ENCODE measurements around the gene FBXO3. TPM values are rescaled to one million over a fixed set of nuclear protein-coding genes. Genes with fewer than 3 reads are reported as not detected.
"Not testable (repeated sequence)": the region's sequence is repeated elsewhere in the genome, so short reads cannot be mapped to it uniquely, and the experiment has no call there.

FBXO3 gene, protein sequence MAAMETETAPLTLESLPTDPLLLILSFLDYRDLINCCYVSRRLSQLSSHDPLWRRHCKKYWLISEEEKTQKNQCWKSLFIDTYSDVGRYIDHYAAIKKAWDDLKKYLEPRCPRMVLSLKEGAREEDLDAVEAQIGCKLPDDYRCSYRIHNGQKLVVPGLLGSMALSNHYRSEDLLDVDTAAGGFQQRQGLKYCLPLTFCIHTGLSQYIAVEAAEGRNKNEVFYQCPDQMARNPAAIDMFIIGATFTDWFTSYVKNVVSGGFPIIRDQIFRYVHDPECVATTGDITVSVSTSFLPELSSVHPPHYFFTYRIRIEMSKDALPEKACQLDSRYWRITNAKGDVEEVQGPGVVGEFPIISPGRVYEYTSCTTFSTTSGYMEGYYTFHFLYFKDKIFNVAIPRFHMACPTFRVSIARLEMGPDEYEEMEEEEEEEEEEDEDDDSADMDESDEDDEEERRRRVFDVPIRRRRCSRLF
- 22.3 and 23.5 TPM in 2 replicates for total RNA-seq

DNA sequence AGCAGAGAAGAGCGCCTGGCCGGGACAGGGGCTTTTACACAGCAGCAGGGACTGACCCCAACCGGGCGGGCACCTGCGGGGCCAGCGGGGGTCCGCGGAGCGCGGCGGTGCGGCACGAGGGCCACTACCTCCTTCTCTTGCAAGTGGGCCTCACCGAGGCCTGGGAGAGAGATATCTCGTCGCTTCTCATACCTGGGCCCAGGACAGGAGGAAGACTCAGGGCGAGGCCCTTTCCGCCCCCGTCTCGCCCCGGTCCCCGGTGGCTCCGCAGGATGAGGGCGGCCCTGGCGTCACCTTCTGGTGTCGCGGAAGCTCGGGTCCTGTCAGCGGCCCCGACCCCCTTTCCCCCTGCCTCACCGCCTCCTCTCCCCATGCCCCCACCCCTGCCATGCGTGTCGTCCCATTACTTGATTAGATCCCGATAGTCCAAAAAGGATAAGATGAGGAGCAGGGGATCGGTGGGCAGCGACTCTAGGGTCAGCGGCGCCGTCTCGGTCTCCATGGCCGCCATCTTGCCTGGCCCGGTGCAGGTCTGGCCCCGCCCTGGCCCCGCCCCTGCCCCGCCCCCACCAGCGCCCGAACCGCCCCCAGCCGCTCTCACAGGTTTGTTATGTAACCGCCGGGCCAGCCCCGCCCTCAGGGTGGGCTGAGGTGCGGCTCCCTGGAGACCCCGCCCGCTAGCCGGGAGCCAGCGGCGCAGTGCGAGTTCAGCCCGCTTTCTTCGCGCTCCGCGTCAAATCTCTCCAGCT, at the start of gene FBXO3:
TSS of gene FBXO3 (minus strand) at position 534 of the 749 bp plus-strand sequence. CDS start at position 511, 23 bp downstream.
- Mint-ChIP-seq H3K9me3 (no peaks in the 10 kb centered on the region), H3K36me3 (ENCODE audit: low read depth) (peaks cover 22% of the 10 kb centered on the region), H3K27ac (peak within 1 kb of the TSS; percentile 94), H3K4me3 (peak within 1 kb of the TSS; percentile 96), H3K27me3 (peaks cover 15% of the 10 kb centered on the region), H3K4me1 (peaks cover 38% of the 10 kb centered on the region)
- ChIA-PET CTCF (interaction anchor here (0.9 to 1.5 kb wide), 2 partner anchors 32 to 413 kb away, joined by 3 to 5 read pairs; no protein-coding TSS in a partner anchor), POLR2A (interaction anchor here (0.6 to 1.6 kb wide), 8 partner anchors 33 to 665 kb away, joined by 3 to 10 read pairs (median 4); partner anchors contain the start of genes CAT, CD59 and NAT10)
- TF ChIP-seq, protein P1, sequence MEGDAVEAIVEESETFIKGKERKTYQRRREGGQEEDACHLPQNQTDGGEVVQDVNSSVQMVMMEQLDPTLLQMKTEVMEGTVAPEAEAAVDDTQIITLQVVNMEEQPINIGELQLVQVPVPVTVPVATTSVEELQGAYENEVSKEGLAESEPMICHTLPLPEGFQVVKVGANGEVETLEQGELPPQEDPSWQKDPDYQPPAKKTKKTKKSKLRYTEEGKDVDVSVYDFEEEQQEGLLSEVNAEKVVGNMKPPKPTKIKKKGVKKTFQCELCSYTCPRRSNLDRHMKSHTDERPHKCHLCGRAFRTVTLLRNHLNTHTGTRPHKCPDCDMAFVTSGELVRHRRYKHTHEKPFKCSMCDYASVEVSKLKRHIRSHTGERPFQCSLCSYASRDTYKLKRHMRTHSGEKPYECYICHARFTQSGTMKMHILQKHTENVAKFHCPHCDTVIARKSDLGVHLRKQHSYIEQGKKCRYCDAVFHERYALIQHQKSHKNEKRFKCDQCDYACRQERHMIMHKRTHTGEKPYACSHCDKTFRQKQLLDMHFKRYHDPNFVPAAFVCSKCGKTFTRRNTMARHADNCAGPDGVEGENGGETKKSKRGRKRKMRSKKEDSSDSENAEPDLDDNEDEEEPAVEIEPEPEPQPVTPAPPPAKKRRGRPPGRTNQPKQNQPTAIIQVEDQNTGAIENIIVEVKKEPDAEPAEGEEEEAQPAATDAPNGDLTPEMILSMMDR (IDR thresholded peaks at IDR 0.05): no peak
- peak; percentile 92 for ATAC-seq (ENCODE audit: low read depth)
- intact Hi-C loops (cut with micrococcal nuclease): loop anchor here (1.0 to 10.0 kb wide), 8 partner anchors 38 to 1142 kb away; partner anchors contain the start of genes APIP, C11orf91, CAT and CD59
- DNase-seq: peak; percentile 80

DNA sequence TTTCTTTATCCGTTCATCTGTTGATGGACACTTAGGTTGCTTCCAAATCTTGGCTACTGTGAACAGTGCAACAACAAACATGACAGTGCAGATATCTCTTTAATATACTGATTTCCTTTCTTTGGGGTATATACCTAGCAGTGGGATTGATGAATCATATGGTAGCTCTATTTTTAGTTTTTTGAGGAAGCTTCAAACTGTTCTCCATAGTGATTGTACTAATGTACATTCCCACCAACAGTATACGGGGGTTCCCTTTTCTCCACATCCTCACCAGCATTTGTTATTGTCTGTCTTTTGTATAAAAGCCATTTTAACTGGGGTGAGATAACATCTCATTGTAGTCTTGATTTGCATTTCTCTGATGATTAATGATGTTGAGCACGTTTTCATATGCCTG, 48.7 kb upstream of the FBXO3 start:
- H3K27ac Mint-ChIP-seq; POLR2A ChIA-PET; H3K9me3 Mint-ChIP-seq; H3K4me1 Mint-ChIP-seq; CTCF ChIA-PET; H3K36me3 Mint-ChIP-seq (ENCODE audit: low read depth); ATAC-seq (ENCODE audit: low read depth); DNase-seq; H3K4me3 Mint-ChIP-seq: not testable (repeated sequence)
- intact Hi-C loops (cut with micrococcal nuclease): loop anchor here (10.0 kb wide), 1 partner anchor 1018 kb away; no protein-coding TSS in a partner anchor
- H3K27me3 Mint-ChIP-seq: peaks cover 40% of the 10 kb centered on the region

DNA sequence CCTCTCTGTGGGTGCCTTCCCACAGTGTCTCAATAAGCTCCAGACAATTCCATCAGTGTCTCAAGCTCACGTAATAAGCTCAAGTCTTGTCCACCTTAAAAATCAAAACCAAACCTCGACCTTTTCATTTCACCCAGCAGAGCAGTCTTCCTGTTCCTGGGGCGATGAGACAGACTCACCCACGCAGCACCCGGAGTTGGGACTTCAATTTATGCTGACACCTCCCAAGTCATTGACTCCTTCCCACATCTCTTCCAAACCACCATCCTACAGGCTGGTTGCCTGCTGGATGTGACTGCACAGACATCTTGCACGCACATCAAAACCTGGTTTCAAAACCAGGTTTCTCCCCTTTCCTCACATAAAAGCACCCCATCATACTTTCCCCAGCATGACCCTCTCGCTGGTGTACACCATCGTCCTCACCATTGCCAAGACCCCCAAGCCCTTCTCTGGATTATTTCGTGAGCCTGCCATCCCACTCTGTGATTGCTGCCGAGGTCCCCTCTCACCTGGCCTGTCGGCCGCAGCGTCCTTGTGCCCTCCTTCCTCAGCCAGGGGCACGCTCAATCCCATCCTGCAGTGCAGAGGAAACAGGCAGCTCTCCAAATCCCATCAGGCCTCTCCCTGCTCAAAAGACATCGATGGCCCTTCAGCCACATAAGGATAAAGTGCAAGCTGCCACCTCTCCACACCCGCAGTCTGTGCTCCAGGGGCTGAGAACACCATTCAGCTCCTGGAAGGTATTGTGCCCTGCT, 45.1 kb upstream of the FBXO3 start:
- Mint-ChIP-seq H3K4me1 (peaks cover 3% of the 10 kb centered on the region), H3K4me3 (no peak overlapping the region), H3K27ac (no peak overlapping the region), H3K9me3 (no peaks in the 10 kb centered on the region), H3K36me3 (ENCODE audit: low read depth) (no peaks in the 10 kb centered on the region), H3K27me3 (peaks cover 17% of the 10 kb centered on the region)
- intact Hi-C loops (cut with micrococcal nuclease): loop anchor here (10.0 kb wide), 1 partner anchor 1015 kb away; no protein-coding TSS in a partner anchor
- ChIA-PET CTCF (interaction anchor here (1.2 kb wide), 1 partner anchor 355 kb away, joined by 3 read pairs; no protein-coding TSS in a partner anchor), POLR2A (no interaction called here)
- no peak for ATAC-seq (ENCODE audit: low read depth)
- TF ChIP-seq, protein P1 (IDR thresholded peaks at IDR 0.05): no peak
- DNase-seq: no peak

DNA sequence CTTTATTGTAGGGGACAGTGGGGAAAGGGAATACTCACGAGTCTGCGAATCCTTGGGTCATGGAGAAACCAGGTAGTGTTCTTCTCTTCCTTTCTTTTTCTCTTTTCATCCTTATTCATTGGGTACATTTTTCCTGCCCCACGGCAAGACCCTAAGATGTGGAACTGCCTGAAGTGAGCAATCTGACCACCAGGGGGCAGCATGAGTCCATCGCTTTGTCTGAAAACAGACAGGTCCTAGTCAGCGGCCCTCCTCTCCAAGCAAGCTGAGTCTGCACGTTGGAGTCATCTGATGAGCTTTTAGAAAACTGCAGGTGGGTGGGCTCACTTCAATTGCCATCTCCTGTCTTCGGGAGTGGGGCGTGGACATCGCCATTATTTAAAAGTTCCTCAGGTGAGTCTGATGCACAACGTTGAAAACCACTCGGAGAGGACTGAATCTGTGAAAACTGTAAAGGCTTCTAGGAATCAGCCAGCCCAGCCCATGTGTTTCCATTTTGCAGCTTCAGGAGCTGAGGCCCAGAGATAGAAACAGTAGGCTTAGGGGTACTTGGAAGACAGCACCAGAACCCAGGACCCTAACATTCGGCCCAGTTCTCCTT, 34.0 kb upstream of the FBXO3 start:
- TF ChIP-seq, protein P1 (IDR thresholded peaks at IDR 0.05): peak; percentile 95
- ATAC-seq (ENCODE audit: low read depth) (peak; percentile 91), DNase-seq (peak; percentile 76)
- no peak overlapping the region for H3K27ac Mint-ChIP-seq
- no peaks in the 10 kb centered on the region for H3K4me1 Mint-ChIP-seq
- ChIA-PET POLR2A (interaction anchor here (1.2 kb wide), 1 partner anchor 35 kb away, joined by 3 read pairs; the partner anchor contains the start of gene FBXO3), CTCF (interaction anchor here (0.6 to 6.5 kb wide), 18 partner anchors 8 to 777 kb away, joined by 3 to 62 read pairs (median 3); no protein-coding TSS in a partner anchor)
- H3K36me3 Mint-ChIP-seq (ENCODE audit: low read depth): no peaks in the 10 kb centered on the region
- intact Hi-C loops (cut with micrococcal nuclease): loop anchor here (1.0 to 10.0 kb wide), 7 partner anchors 21 to 685 kb away; no protein-coding TSS in a partner anchor
- peaks cover 6% of the 10 kb centered on the region for H3K27me3 Mint-ChIP-seq
- no peak overlapping the region for H3K4me3 Mint-ChIP-seq
- H3K9me3 Mint-ChIP-seq: no peaks in the 10 kb centered on the region

Measured in activated B cell treated with CpG ODN at 0.5 μM for 24 hours (primary cell).